HG02642 (cell line): ENCODE measurements around the gene ZFHX3.

Experiments
- ATAC-seq: cut with Tn5 transposase; IDR thresholded peaks from one replicate; pipeline ENCODE4 v1.9.1; 2021; ENCODE audit warnings: mild to moderate bottlenecking; ENCODE audit not compliant: unreplicated experiment, poor library complexity

ZFHX3 gene

GRCh38 chr16:72985148-72985941 is 62.6 kb downstream of the ZFHX3 start:
- no peak for ATAC-seq

GRCh38 chr16:72983728-72984350 is 64.1 kb downstream of the ZFHX3 start:
- ATAC-seq = no peak

GRCh38 chr16:72983241-72983640 is 64.7 kb downstream of the ZFHX3 start:
- ATAC-seq = no peak

- no peak for ATAC-seq
Observed at GRCh38 chr16:72979974-72980373, 68.0 kb downstream of the ZFHX3 start.

GRCh38 chr16:72978212-72978611 is 69.7 kb downstream of the ZFHX3 start:
- no peak for ATAC-seq

GRCh38 chr16:72977127-72977526 is 70.8 kb downstream of the ZFHX3 start:
- ATAC-seq = no peak

- ATAC-seq = no peak
Observed at GRCh38 chr16:72976438-72977064, 71.4 kb downstream of the ZFHX3 start.

- no peak for ATAC-seq
Observed at GRCh38 chr16:72975809-72976437, 72.0 kb downstream of the ZFHX3 start.

- no peak for ATAC-seq
Observed at GRCh38 chr16:72974142-72974769, 73.7 kb downstream of the ZFHX3 start.

- no peak for ATAC-seq
Observed at GRCh38 chr16:72972878-72973571, 74.9 kb downstream of the ZFHX3 start.

GRCh38 chr16:72971370-72971769 is 76.6 kb downstream of the ZFHX3 start:
- ATAC-seq = no peak

- ATAC-seq = no peak
Observed at GRCh38 chr16:72970656-72971055, 77.3 kb downstream of the ZFHX3 start.

GRCh38 chr16:72969812-72970211 is 78.1 kb downstream of the ZFHX3 start:
- no peak for ATAC-seq

GRCh38 chr16:72969146-72969545 is 78.8 kb downstream of the ZFHX3 start:
- ATAC-seq = no peak

GRCh38 chr16:72967941-72968340 is 80.0 kb downstream of the ZFHX3 start:
- ATAC-seq = no peak

- no peak for ATAC-seq
Observed at GRCh38 chr16:72963533-72964315, 84.2 kb downstream of the ZFHX3 start.

- ATAC-seq = no peak
Observed at GRCh38 chr16:72962347-72962746, 85.6 kb downstream of the ZFHX3 start.

GRCh38 chr16:72961863-72962262 is 86.1 kb downstream of the ZFHX3 start:
- ATAC-seq = no peak

GRCh38 chr16:72961115-72961832 is 86.7 kb downstream of the ZFHX3 start:
- no peak for ATAC-seq
